Activated CD4-positive, alpha-beta T cell treated with anti-CD3 and anti-CD28 coated beads for 4 hours (primary cell): Measurements from ENCODE around the gene TDRD12.
"Not testable (repeated sequence)": the region's sequence is repeated elsewhere in the genome, so short reads cannot be mapped to it uniquely, and the experiment has no call there.

Experiments used
- DNase-seq, 2 donors: peaks; one replicate each; pipeline ENCODE4 v3.0.0-alpha.2; 2020

Gene TDRD12

DNA sequence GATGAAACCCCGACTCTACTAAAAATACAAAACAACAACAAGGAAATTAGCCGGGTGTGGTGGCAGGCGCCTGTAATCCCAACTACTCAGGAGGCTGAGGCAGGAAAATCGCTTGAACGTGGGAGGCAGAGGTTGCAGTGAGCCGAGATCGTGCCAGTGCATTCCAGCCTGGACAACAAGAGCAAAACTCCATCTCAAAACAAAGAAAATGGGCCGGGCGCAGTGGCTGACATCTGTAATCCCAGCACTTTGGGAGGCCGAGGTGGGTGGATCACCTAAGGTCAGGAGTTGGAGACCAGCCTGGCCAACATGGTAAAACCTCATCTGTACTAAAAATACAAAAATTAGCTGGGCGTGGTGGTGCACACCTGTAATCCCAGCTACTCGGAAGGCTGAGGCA lies 112.5 kb downstream of the TDRD12 start:
- not testable (repeated sequence) for DNase-seq

- DNase-seq = not testable (repeated sequence)
Observed at GRCh38 chr19:32832825-32833224, 113.3 kb downstream of the TDRD12 start.

- not testable (repeated sequence) for DNase-seq
Observed at GRCh38 chr19:32833388-32833787, 113.8 kb downstream of the TDRD12 start.

DNA sequence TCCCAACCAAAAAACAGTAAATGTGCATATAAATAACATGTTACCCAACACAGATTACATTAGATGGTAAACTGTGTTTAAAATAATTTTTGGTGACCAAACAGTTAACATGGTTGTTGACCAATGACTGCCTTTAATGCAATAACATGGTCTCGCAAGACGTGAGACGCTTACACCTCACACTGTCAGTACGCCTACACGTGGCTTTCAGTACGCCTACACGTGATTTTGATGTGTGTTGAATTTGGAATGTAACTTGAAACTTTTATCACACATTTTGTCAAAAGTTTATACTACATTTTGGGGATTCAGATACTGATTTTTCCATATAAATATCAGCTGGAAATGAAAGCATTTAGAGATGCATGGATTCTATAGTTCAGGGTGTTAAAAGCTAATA lies 118.0 kb downstream of the TDRD12 start:
- DNase-seq = no peak

- DNase-seq = no peak
Observed at GRCh38 chr19:32842061-32842460, 122.5 kb downstream of the TDRD12 start.

GRCh38 chr19:32843716-32844245 lies 124.2 kb downstream of the TDRD12 start:
- no peak for DNase-seq

DNA sequence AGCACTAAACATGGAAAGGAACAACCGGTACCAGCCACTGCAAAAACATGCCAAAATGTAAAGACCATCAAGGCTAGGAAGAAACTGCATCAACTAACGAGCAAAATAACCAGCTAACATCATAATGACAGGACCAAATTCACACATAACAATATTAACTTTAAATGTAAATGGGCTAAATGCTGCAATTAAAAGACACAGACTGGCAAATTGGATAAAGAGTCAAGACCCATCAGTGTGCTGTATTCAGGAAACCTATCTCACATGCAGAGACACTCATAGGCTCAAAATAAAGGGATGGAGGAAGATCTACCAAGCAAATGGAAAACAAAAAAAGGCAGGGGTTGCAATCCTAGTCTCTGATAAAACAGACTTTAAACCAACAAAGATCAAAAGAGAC lies 128.5 kb downstream of the TDRD12 start:
- not testable (repeated sequence) for DNase-seq

DNA sequence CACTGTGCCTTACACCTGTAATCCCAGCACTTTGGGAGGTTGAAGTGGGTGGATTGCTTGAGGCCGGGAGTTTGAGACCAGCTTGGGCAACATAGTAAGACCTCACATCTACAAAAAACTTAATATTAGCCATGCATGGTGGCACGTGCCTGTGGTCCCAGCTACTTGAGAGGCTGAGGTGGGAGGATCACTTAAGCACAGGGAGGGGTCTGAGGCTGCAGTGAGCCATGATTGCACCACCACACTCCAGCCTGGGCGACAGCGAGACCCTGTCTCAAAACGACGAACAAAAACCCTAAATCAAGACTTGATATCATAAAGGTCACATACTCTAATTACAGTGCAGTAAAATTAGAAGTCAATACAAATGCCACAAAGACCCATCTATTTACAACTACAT lies 132.6 kb downstream of the TDRD12 start:
- DNase-seq = no peak

DNA sequence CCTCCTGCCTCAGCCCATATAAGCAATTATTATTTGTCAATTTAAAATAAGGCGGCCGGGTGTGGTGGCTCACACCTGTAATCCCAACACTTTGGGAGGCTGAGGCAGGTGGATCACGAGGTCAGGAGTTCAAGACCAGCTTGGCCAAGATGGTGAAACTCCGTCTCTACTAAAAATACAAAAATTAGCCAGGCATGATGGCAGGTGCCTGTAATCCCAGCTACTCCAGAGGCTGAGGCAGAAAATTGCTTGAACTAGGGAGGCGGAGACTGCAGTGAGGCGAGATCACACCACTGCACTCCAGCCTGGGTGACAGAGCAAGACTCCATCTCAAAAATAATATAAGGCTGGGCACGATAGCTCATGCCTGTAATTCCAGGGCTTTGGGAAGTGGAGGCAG lies 137.3 kb downstream of the TDRD12 start:
- DNase-seq = not testable (repeated sequence)

GRCh38 chr19:32857584-32857983 lies 138.0 kb downstream of the TDRD12 start:
- DNase-seq = no peak

- no peak for DNase-seq
Observed at GRCh38 chr19:32858155-32858554, 138.6 kb downstream of the TDRD12 start.

GRCh38 chr19:32858559-32858958 lies 139.0 kb downstream of the TDRD12 start:
- no peak for DNase-seq

DNA sequence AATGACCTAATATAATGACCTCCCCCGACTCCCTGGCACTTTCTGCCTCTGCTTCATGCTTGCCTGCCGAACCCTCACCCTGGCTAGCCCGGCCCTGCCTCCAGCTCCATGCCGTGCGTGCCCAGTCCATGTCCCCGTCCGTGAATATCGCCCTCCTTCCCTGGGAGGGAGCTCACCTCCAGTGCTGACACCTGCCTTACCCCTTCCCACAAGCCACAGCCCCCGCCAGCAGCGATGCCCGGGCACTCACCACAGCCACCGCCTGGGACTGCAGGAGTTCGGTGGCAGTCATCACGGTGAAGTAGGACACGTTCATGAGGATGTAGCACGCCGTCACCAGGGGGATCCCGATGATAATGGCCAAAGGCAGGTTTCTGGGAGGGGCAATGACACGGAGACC lies 140.0 kb downstream of the TDRD12 start:
- no peak for DNase-seq

- no peak for DNase-seq
Observed at GRCh38 chr19:32861596-32861995, 142.0 kb downstream of the TDRD12 start.

DNA sequence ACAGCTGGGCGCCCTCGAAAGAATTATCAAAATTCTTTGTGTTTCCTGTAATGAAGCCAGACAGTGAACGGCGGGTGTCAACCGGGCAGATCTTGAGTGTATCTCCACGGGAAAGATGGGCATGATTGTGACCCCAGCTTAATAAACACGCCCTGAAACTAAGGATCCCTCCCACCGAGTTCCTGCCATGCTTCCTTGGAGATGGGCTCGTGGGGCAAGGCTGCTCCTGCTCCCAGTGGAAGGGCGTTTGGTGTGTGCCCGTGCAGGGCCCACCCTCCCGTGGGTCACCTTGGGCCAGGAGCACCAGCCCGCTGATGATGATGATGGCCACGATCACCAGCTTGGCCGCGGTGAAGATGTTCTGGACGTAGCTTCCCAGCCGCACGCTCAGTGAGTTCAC lies 142.6 kb downstream of the TDRD12 start:
- DNase-seq = no peak

- no peak for DNase-seq
Observed at GRCh38 chr19:32862741-32863140, 143.2 kb downstream of the TDRD12 start.

GRCh38 chr19:32863301-32863700 lies 143.7 kb downstream of the TDRD12 start:
- no peak for DNase-seq

GRCh38 chr19:32863841-32864240 lies 144.3 kb downstream of the TDRD12 start:
- no peak for DNase-seq

DNA sequence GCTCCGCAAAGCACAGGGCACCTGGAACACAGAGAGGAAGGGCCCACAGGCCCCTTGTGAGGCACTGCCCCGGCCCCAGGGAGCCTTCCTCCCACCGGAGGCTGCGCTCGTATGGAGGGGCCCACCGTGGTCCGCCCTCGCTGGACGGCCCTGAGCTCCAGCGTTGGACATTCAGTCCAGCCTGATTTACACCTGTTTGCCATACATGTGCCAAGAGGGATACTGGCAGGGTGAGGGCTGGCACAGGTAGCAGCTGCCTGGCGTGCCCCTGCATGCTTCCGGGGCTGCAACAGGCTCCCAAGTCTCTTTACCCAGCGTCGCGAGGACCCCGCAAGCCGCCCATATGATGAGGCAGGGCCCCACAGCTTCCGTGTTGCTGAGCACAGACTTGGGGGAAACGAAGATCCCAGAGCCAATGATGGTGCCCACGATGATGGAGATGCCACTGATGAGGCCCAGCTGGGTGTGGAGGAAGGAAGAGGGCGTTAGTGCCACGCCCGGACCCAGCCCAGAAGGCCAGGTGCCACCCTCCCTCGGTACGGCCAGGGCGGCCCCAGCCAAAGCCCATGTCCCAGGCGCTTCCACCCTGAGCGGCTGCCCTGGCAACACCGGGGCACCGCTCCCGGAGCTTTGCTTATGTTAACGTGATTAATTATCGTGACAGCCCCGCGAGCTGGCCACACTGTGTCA lies 144.9 kb downstream of the TDRD12 start:
- DNase-seq = no peak

GRCh38 chr19:32865326-32865725 lies 145.8 kb downstream of the TDRD12 start:
- DNase-seq = no peak

DNA sequence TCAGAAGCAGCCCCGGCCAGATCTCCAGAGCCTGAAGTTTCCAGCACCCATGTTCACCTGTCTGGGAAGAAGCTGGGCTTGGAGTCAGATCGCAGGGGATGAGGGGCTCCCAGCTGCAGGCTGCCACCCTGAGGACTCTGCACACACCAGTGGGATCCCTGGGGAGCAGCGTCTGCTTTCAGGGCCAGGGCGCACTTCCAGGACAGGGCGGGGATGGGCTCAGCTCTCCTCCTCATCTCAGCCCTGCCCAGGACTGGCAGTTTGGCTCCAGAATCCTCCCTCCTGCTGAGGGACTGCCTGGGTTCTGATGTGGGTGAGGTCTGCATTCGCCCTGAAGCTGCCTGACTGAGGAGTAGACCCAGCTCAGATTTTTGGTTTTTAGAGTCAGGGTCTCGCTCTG lies 146.5 kb downstream of the TDRD12 start:
- no peak for DNase-seq

DNA sequence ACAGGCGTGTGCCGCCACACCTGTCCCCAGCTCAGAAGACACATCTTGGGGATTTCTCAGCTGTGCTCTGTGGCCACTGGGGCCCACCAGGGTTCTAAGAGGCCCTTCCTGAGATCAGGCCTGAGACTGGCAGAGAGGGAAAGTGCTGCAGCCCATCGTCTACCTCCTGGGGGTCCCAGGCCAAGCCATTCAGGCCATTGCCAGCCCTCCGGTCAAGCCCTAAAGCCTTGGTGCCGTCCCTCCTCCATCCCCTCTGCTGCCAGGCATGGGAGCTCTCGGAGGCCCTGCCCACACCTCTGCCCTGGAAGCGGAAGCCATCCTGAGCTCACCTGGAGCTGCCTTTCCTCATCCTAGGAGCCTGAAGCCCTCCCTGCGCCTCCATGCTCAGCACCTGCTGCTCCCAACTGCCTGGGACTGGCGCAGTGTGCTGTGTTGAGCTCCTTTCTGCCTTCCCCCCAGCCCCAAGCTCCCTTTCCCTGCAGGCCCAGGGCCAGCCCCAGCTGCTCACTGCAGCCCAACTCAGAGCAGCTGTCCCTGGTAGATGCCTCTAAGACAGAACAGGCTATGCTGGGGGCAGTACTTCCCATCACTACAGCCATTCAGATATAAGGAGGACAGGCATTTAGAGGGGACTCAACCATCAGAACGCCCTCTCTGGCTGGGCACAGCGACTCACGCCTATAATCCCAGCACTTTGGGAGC lies 147.1 kb downstream of the TDRD12 start:
- no peak for DNase-seq

DNA sequence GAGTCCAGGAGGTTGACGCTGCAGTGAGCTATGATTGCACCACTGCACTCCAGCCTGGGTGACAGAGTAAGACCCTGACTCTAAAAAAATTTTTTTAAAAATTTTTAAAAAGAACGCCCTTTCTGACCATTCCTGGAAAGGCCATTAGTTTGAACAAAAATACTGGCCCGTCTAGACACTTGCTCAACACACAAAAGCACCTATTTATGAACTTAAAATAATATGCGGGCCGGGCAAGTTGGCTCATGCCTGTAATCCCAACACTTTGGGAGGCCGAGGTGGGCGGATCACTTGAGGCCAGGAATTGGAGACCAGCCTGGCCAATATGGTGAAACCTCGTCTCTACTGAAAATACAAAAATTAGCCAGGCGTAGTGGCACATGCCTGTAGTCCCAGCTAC lies 147.9 kb downstream of the TDRD12 start:
- not testable (repeated sequence) for DNase-seq

DNA sequence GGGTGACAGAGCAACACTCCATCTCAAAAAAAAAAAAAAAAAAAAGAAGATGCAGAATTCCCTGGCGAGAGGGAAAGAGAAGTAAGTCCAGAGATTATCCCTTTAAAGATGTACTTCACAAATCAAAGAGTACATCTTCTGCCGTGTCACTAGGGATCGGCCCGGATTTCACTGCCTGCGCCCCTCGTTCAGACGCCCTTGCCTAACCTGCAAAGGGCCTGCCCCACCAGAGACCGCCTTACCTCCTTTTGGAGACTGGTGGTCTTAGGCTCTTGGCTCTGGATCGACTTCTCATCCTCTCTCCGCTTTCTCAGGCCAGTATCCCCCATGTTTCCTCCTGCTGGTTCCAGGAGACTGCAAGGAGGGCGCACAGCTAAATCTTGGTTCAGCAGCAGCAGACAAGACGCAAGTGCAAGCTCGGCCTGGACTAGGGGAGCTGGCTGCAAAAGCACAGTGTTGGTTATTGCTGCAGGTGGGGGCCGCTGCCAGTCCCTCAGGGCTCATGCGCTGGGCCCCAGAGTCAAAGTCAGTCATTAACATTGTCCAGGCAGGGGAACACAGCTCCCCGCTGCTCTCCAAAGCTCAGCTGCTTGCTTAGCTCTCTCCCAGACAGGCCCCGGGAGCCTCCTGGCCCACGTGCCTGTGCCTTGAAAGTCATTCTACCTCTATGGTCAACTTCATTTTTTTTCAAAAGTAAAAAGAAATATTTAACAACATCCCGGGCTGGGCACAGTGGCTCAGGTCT lies 148.8 kb downstream of the TDRD12 start:
- DNase-seq = no peak
